ENCODE data around the gene NRGN. TPM values are rescaled to one million over a fixed set of nuclear protein-coding genes. Genes with fewer than 3 reads are reported as not detected.
"Not testable (repeated sequence)": the region's sequence is repeated elsewhere in the genome, so short reads cannot be mapped to it uniquely, and the experiment has no call there.

The NRGN gene
- total RNA-seq, 4 donors from 2014 or later: 0.83 to 5.0 (median 1.5) TPM

- peaks cover 10 to 28% (median 13%) of the 10 kb centered on the region in 3 donors for H3K4me1 ChIP-seq
- intact Hi-C loops (cut with DNase I): loop anchor here (10.0 kb wide), 1 partner anchor 69 kb away; no protein-coding TSS in a partner anchor
- H3K4me3 ChIP-seq: no peak overlapping the region
- no peaks in the 10 kb centered on the region for H3K9me3 ChIP-seq
- TF ChIP-seq, protein P1, sequence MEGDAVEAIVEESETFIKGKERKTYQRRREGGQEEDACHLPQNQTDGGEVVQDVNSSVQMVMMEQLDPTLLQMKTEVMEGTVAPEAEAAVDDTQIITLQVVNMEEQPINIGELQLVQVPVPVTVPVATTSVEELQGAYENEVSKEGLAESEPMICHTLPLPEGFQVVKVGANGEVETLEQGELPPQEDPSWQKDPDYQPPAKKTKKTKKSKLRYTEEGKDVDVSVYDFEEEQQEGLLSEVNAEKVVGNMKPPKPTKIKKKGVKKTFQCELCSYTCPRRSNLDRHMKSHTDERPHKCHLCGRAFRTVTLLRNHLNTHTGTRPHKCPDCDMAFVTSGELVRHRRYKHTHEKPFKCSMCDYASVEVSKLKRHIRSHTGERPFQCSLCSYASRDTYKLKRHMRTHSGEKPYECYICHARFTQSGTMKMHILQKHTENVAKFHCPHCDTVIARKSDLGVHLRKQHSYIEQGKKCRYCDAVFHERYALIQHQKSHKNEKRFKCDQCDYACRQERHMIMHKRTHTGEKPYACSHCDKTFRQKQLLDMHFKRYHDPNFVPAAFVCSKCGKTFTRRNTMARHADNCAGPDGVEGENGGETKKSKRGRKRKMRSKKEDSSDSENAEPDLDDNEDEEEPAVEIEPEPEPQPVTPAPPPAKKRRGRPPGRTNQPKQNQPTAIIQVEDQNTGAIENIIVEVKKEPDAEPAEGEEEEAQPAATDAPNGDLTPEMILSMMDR (IDR thresholded peaks at IDR 0.05): no peak
- no peak for TF ChIP-seq POLR2A (IDR thresholded peaks at IDR 0.05)
- peaks cover 0 to 62% (median 0%) of the 10 kb centered on the region in 3 donors for H3K36me3 ChIP-seq
- peaks cover 0 to 22% (median 2%) of the 10 kb centered on the region in 4 donors for H3K27me3 ChIP-seq
- 95 to 100% methylated on average over 2 of the region's 2 CpGs for WGBS, 2 donors
- no peak for DNase-seq
- no peak overlapping the region for H3K27ac ChIP-seq
Observed at GRCh38 chr11:124766156-124766555, 26.4 kb downstream of the NRGN start.

DNA sequence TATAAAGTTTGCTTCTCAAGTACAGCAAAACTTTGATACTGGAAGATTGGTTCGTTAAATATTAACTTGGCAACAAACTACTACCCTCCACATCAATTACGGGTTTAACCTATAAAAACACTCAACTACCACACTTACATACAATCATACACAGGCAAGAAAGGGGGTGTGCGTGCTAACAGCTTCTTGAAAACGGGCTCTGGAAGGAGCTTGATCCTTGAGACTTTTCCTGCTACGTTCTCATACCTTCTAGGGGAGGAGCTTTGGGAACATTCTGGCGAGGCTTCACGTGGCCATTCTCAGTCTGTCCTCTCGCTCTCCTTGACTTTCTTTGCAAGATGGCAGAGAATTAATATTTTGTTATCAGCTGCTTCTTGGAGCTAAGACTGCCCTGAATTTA lies 29.2 kb downstream of the NRGN start:
- 82 to 87% methylated on average over 8 of the region's 8 CpGs for WGBS, 2 donors
- H3K4me1 ChIP-seq: peaks cover 0 to under 1% (median 0%) of the 10 kb centered on the region in 3 donors
- H3K4me3 ChIP-seq: no peak overlapping the region
- H3K27ac ChIP-seq: no peak overlapping the region
- TF ChIP-seq, protein P1 (IDR thresholded peaks at IDR 0.05): no peak
- no peak for TF ChIP-seq POLR2A (IDR thresholded peaks at IDR 0.05)
- H3K9me3 ChIP-seq: no peaks in the 10 kb centered on the region
- no peak for DNase-seq
- intact Hi-C loops (cut with DNase I): loop anchor here (10.0 kb wide), 1 partner anchor 66 kb away; no protein-coding TSS in a partner anchor
- no peaks in the 10 kb centered on the region for H3K27me3 ChIP-seq
- H3K36me3 ChIP-seq: peaks cover 0 to 85% (median 0%) of the 10 kb centered on the region in 3 donors

DNA sequence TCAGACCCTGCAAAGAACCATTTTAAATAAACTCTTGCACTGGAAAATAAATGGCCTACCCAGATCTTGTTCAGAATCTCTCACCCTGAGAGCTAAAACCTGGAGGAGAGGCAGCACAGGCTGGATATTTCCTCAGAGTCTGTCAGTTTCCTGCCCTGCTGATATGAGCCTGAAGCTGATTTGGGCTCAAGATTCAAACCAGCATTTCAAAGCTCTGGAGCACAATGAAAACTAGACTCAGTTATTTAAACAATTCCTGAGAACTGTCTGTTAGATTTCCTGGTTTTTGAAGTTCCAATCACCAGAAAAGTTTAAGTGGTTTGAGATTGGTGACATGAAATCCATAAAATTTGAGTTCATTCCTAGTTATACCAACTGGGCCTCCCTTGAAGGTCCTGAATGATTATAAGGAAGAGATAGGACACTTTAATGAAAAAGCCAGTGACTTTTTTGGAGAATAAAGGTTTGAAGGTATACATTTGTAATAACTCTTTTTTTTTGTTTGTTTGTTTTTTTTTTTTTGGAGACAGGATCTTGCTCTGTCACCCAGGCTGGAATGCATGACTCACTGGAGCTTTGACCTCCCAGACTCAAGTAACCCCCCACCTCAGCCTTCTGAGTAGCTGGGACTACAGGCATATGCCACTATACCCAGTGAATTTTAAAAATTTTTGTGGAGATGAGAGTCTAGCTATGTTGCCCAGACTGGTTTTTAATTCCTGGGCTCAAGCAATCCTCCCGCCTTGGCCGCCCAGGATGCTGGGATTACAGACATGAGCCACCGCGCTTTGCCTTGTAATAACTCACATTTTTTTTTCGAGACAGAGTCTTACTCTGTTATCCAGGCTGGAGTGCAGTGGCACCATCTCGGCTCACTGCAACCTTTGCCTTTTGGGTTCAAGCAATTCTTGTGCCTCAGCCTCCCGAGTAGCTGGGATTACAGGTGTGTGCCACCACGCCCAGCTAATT lies 30.3 kb downstream of the NRGN start:
- no peaks in the 10 kb centered on the region for H3K27me3 ChIP-seq
- no peak overlapping the region for H3K27ac ChIP-seq
- TF ChIP-seq POLR2A (IDR thresholded peaks at IDR 0.05): no peak
- TF ChIP-seq, protein P1 (IDR thresholded peaks at IDR 0.05): no peak
- intact Hi-C loops (cut with DNase I): loop anchor here (10.0 kb wide), 1 partner anchor 65 kb away; no protein-coding TSS in a partner anchor
- no peaks in the 10 kb centered on the region for H3K9me3 ChIP-seq
- H3K4me1 ChIP-seq: no peaks in the 10 kb centered on the region
- no peak for DNase-seq
- H3K4me3 ChIP-seq: no peak overlapping the region
- H3K36me3 ChIP-seq: peaks cover 0 to 85% (median 0%) of the 10 kb centered on the region in 3 donors
- 96 to 99% methylated on average over 8 of the region's 8 CpGs for WGBS, 2 donors

DNA sequence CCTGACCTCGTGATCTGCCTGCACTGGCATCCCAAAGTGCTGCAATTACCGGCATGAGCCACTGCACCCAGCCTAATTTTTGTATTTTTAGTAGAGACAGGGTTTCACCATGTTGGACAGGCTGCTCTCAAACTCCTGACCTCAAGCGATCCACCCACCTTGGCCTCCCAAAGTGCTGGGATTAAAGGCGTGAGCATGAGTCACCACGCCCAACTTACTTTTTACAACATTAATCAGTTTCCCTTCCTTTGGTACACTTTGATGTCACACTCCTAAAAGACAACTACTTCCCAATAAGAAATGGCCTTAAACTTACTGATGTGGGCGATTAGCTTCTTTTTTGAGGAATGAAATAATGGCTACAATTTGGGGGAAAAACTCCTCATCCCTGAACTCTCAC lies 31.2 kb downstream of the NRGN start:
- H3K27me3 ChIP-seq; H3K4me3 ChIP-seq; H3K27ac ChIP-seq; intact Hi-C loops (cut with DNase I); DNase-seq; H3K9me3 ChIP-seq; H3K4me1 ChIP-seq: not testable (repeated sequence)
- H3K36me3 ChIP-seq: peaks cover 0 to 77% (median 0%) of the 10 kb centered on the region in 3 donors
- WGBS, 2 donors: 72 to 83% methylated on average over 4 to 6 of the region's 6 CpGs

DNA sequence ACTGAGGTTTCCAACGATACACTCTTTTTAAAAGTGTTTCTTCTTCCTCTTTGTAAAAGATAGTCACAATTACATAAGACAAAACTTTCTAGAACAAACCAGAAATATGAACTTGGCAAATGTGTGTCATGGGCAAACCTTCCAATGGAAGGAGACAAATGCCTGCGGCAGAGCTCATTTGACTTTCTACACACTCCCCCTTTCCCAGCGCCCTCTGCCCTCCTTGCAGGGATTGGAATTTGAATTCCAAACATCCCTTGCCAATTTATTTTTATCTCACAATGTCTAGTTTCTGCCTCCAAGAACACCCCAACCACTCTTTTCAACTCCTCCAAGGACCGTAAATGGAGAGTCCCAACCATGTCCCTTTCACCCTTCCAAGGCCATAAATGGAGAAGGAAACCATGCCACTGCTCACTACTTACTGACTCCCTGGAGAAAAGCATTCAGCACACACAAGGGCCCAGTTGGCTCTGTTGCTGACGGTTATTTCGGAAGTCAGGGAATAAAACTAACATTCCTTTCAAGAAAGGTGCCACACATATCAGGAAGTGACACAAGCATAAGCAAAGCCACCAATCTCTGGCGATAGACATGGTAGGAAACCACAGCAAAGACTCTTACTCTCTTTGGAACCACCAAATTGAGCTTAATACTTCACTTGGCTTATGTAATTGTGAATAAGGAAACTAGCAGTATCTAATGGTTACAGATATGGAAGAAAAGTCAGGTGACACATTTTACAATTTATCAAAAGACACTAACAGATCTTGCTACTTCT lies 37.3 kb downstream of the NRGN start:
- H3K4me3 ChIP-seq: no peak overlapping the region
- no peaks in the 10 kb centered on the region for H3K27me3 ChIP-seq
- DNase-seq: no peak
- intact Hi-C loops (cut with DNase I): no loop called here
- H3K36me3 ChIP-seq: peaks cover 0 to 19% (median 0%) of the 10 kb centered on the region in 3 donors
- no peak for TF ChIP-seq POLR2A (IDR thresholded peaks at IDR 0.05)
- TF ChIP-seq, protein P1 (IDR thresholded peaks at IDR 0.05): no peak
- WGBS, 2 donors: 70 to 90% methylated on average over 5 to 6 of the region's 7 CpGs
- H3K27ac ChIP-seq: peak overlapping the region in 3 of 4 donors; percentile 68 to 76 (median 72)
- no peaks in the 10 kb centered on the region for H3K9me3 ChIP-seq
- peaks cover 0 to 35% (median 7%) of the 10 kb centered on the region in 3 donors for H3K4me1 ChIP-seq
